ENCODE results near the gene ZNF304. TPM values are rescaled to one million over a fixed set of nuclear protein-coding genes. Genes with fewer than 3 reads are reported as not detected.

Gene ZNF304
- total RNA-seq, result 7.4 and 7.8 TPM in 2 replicates

GRCh38 chr19:57350877-57351805, at the start of gene ZNF304:
ZNF304 (plus strand) TSS chr19:57351271; CDS start chr19:57351665, 394 bp downstream.

GRCh38 chr19:57320180-57321084, 30.6 kb upstream of the ZNF304 start, which contains the start of gene ZNF543:
ZNF543 (plus strand) TSS chr19:57320472; CDS start chr19:57320854, 382 bp downstream.

DNA sequence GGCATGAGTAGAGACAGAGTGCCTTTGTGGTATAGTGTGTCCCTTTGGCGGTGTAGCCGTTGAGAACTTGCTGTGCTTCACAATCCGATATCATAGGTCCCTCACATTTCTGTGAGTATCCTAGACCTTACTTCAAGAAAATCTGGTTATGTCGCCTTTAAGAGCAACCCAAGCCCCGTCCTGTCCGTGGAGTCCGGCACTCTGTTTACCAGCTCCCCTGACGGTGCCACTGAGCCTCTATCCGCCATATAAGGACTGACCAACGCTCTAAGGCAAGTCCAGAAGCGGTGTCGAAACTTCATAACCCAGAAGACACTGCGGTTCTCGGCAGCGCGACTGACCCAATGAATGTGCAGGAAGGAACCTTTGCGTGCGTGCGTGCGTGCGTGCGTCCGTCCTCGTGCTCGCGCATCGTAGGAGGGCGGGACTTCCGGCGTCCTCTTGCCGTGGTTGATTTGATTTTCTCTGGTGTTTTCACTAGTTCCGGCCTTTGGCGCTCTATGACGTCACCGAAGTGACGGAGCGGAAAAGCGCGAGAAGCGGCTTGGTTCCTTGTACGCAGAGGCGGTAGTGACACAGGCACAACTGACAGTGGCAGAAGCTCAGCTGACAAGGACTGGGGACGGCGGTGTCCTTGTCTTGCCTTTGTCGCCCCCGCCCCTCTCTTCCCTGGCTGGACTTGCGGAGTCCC, 12.1 kb downstream of the ZNF304 start, which contains the start of the genes TRAPPC2B and ZNF547:
Gene TRAPPC2B (plus strand): TSS at position 555 of the 691 bp plus-strand sequence. CDS start 1,283 bp downstream, outside the sequence.
Gene ZNF547 (plus strand): TSS at position 555 of the 691 bp plus-strand sequence. CDS start 5,005 bp downstream, outside the sequence.

GRCh38 chr19:57389730-57390598, 38.9 kb downstream of the ZNF304 start, which contains the start of gene ZNF548:
ZNF548 (plus strand) TSS chr19:57389854; CDS start chr19:57390100, 246 bp downstream.

Other genes starting within 250 kb of the ZNF304 start
- gene USP29, start 231.3 kb upstream of the ZNF304 start, total RNA-seq, result not detected in 2 replicates
- not detected in 2 replicates for gene ZIM3, start 206.1 kb upstream of the ZNF304 start, total RNA-seq
- gene DUXA, start 183.8 kb upstream of the ZNF304 start, total RNA-seq, result not detected in 2 replicates
- 16.2 and 37.1 TPM in 2 replicates for gene ZNF264, start 159.8 kb upstream of the ZNF304 start, total RNA-seq
- gene AURKC, start 120.2 kb upstream of the ZNF304 start, total RNA-seq, result 0.61 and 0.65 TPM in 2 replicates
- gene ZNF805, start 110.6 kb upstream of the ZNF304 start, total RNA-seq, result 18.5 and 22.3 TPM in 2 replicates
- 40.9 and 45.5 TPM in 2 replicates for gene ZNF460, start 70.8 kb upstream of the ZNF304 start, total RNA-seq
- 7.8 and 8.5 TPM in 2 replicates for gene ZNF543, start 30.8 kb upstream of the ZNF304 start, total RNA-seq
- gene TRAPPC2B, start 12.3 kb downstream of the ZNF304 start, total RNA-seq, result 7.4 and 14.0 TPM in 2 replicates
- gene ZNF547, start 12.3 kb downstream of the ZNF304 start, total RNA-seq, result 1.6 and 2.1 TPM in 2 replicates
- gene ZNF548, start 38.6 kb downstream of the ZNF304 start, total RNA-seq, result 9.7 and 15.6 TPM in 2 replicates
- gene ZNF17, start 59.9 kb downstream of the ZNF304 start, total RNA-seq, result 8.2 and 11.0 TPM in 2 replicates
- 7.8 and 13.8 TPM in 2 replicates for gene ZNF749, start 84.1 kb downstream of the ZNF304 start, total RNA-seq
- gene VN1R1, start 105.9 kb downstream of the ZNF304 start, total RNA-seq, result 0.30 and 0.32 TPM in 2 replicates
- 8.8 and 13.1 TPM in 2 replicates for gene ZNF772, start 126.3 kb downstream of the ZNF304 start, total RNA-seq
- 7.3 and 8.8 TPM in 2 replicates for gene ZNF419, start 136.5 kb downstream of the ZNF304 start, total RNA-seq
- gene ZNF773, start 148.7 kb downstream of the ZNF304 start, total RNA-seq, result 7.5 and 8.1 TPM in 2 replicates
- gene ZNF549, start 176.1 kb downstream of the ZNF304 start, total RNA-seq, result 3.5 and 5.2 TPM in 2 replicates
- gene ZNF550, start 208.6 kb downstream of the ZNF304 start, total RNA-seq, result 2.9 and 5.8 TPM in 2 replicates
- 3.9 and 4.3 TPM in 2 replicates for gene ZNF416, start 227.6 kb downstream of the ZNF304 start, total RNA-seq
- 1.6 and 2.9 TPM in 2 replicates for gene ZIK1, start 232.9 kb downstream of the ZNF304 start, total RNA-seq
- gene ZNF530, start 248.6 kb downstream of the ZNF304 start, total RNA-seq, result 1.4 and 7.1 TPM in 2 replicates